ENCODE data around the gene NISCH. TPM values are rescaled to one million over a fixed set of nuclear protein-coding genes. Genes with fewer than 3 reads are reported as not detected.

NISCH gene
- total RNA-seq, 1 experiment from 2014 or later: 72.8 TPM

DNA sequence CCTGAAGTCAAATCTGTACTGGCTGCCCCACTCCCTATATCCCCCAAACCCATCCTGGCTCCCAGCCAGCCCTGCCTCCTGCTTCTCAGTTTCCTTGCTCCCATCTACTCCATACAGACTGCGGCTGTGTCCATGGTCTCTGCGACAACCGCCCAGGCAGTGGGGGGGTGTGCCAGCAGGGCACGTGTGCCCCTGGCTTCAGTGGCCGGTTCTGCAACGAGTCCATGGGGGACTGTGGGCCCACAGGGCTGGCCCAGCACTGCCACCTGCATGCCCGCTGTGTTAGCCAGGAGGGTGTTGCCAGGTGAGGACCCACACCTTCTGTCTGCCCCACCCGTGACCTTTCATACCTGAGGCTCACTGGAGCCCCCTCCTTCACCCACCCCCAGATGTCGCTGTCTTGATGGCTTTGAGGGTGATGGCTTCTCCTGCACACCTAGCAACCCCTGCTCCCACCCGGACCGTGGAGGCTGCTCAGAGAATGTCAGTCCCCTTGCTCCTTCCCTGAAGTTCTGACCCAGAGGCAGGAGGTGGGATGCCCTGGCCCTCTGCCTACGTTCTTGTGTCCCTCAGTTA lies 54.4 kb downstream of the NISCH start:
- no peaks in the 10 kb centered on the region for H3K36me3 ChIP-seq (ENCODE audit: control insufficient read depth in 1 of 2, insufficient read depth in 2 of 2, low read length in 2 of 2)
- no peaks in the 10 kb centered on the region for H4K20me1 ChIP-seq (ENCODE audit: insufficient read depth)
- peaks cover 3 to 9% of the 10 kb centered on the region in 2 experiments; a peak in 2 of 4 replicates for H3K4me1 ChIP-seq (ENCODE audit: control insufficient read depth in 1 of 2, insufficient read depth in 2 of 2, low read length in 2 of 2)
- no peak overlapping the region for H2AFZ ChIP-seq (ENCODE audit: low read depth, low read length, poor library complexity, severe bottlenecking)
- H3K9me2 ChIP-seq (ENCODE audit: insufficient read depth): no peaks in the 10 kb centered on the region
- intact Hi-C loops (cut with micrococcal nuclease): no loop called here
- no peak overlapping the region for H3K9ac ChIP-seq (ENCODE audit: low read length)
- TF ChIP-seq SP1 (IDR thresholded peaks at IDR 0.05; ENCODE audit: low read depth): no peak
- no peak for TF ChIP-seq POLR2AphosphoS5 (IDR thresholded peaks at IDR 0.05; ENCODE audit: low read depth, low read length)
- TF ChIP-seq ZNF274 (IDR thresholded peaks at IDR 0.05; ENCODE audit: low read depth, low read length): no peak
- TF ChIP-seq JUND (IDR thresholded peaks at IDR 0.05): no peak
- TF ChIP-seq ELF1 (IDR thresholded peaks at IDR 0.05; ENCODE audit: borderline replicate concordance, low read depth): no peak
- TF ChIP-seq CBX3 (IDR thresholded peaks at IDR 0.05; ENCODE audit: low read depth): no peak
- peak in 1 of 3 experiments; percentile 24; a peak in 1 of 6 replicates for TF ChIP-seq CTCF (IDR thresholded peaks at IDR 0.05 in 2 of 3, conservative IDR thresholded peaks at IDR 0.05 in 1 of 3; ENCODE audit: borderline replicate concordance in 1 of 3, insufficient read depth in 1 of 3, low read depth in 2 of 3, low read length in 2 of 3)
- no peak for TF ChIP-seq ZFX (IDR thresholded peaks at IDR 0.05)
- TF ChIP-seq RAD21 (IDR thresholded peaks at IDR 0.05; ENCODE audit: low read depth): no peak
- no peaks in the 10 kb centered on the region for H3K9me3 ChIP-seq (ENCODE audit: control insufficient read depth in 1 of 2, insufficient read depth in 1 of 2, low read depth in 1 of 2, low read length in 2 of 2)
- BruUV-seq (replicated peaks): no TSS peak
- H3K4me2 ChIP-seq (ENCODE audit: low read length): no peak overlapping the region
- no peaks in the 10 kb centered on the region for H3K27me3 ChIP-seq (ENCODE audit: insufficient read depth, low read length)
- ChIA-PET RAD21 (ENCODE audit: low non-redundant PET in 1 of 2, low total read pairs in 2 of 2, uncharacterized antibody in 2 of 2, unreplicated experiment in 2 of 2) (no interaction called here), POLR2A (no interaction called here), CTCF (no interaction called here)
- H3K4me3 ChIP-seq (replicated peaks in 1 of 2; ENCODE audit: low read depth in 1 of 2, low read length in 2 of 2): no peak overlapping the region
- no peaks in the 10 kb centered on the region for H3K79me2 ChIP-seq (ENCODE audit: insufficient read depth, low read length)
- DNase-seq (ENCODE audit: low read depth, low spot score): no peak
- ATAC-seq: peak; percentile 28; the same call in 1 of the 2 replicates
- H3K27ac ChIP-seq (ENCODE audit: low read depth, low read length): no peak overlapping the region

GRCh38 chr3:52511509-52511908 lies 56.1 kb downstream of the NISCH start:
- H3K79me2 ChIP-seq (ENCODE audit: insufficient read depth, low read length): no peaks in the 10 kb centered on the region
- H3K36me3 ChIP-seq (ENCODE audit: control insufficient read depth in 1 of 2, insufficient read depth in 2 of 2, low read length in 2 of 2): no peaks in the 10 kb centered on the region
- no peaks in the 10 kb centered on the region for H3K9me2 ChIP-seq (ENCODE audit: insufficient read depth)
- DNase-seq (ENCODE audit: low read depth, low spot score) (no peak), ATAC-seq (no peak)
- no peak overlapping the region for H2AFZ ChIP-seq (ENCODE audit: low read depth, low read length, poor library complexity, severe bottlenecking)
- H3K4me3 ChIP-seq (replicated peaks in 1 of 2; ENCODE audit: low read depth in 1 of 2, low read length in 2 of 2): no peak overlapping the region
- peaks cover 3 to 9% of the 10 kb centered on the region in 2 experiments; a peak in 2 of 4 replicates for H3K4me1 ChIP-seq (ENCODE audit: control insufficient read depth in 1 of 2, insufficient read depth in 2 of 2, low read length in 2 of 2)
- RAD21 ChIA-PET (ENCODE audit: low non-redundant PET in 1 of 2, low total read pairs in 2 of 2, uncharacterized antibody in 2 of 2, unreplicated experiment in 2 of 2): no interaction called here
- TF ChIP-seq EGR1 (IDR thresholded peaks at IDR 0.05; ENCODE audit: low read depth): no peak
- TF ChIP-seq CTCF (IDR thresholded peaks at IDR 0.05 in 2 of 3, conservative IDR thresholded peaks at IDR 0.05 in 1 of 3; ENCODE audit: borderline replicate concordance in 1 of 3, insufficient read depth in 1 of 3, low read depth in 2 of 3, low read length in 2 of 3): no peak
- TF ChIP-seq ZFX (IDR thresholded peaks at IDR 0.05): no peak
- TF ChIP-seq EZH2phosphoT487 (IDR thresholded peaks at IDR 0.05; ENCODE audit: borderline replicate concordance): no peak
- no peak for TF ChIP-seq EZH2 (IDR thresholded peaks at IDR 0.05)
- TF ChIP-seq ZNF274 (IDR thresholded peaks at IDR 0.05; ENCODE audit: low read depth, low read length): no peak
- no peak for TF ChIP-seq JUND (IDR thresholded peaks at IDR 0.05)
- TF ChIP-seq POLR2AphosphoS5 (IDR thresholded peaks at IDR 0.05; ENCODE audit: low read depth, low read length): no peak
- TF ChIP-seq YY1 (IDR thresholded peaks at IDR 0.05; ENCODE audit: extremely low read depth, insufficient replicate concordance, low read depth, low read length): no peak
- TF ChIP-seq, protein P1, sequence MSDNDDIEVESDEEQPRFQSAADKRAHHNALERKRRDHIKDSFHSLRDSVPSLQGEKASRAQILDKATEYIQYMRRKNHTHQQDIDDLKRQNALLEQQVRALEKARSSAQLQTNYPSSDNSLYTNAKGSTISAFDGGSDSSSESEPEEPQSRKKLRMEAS (IDR thresholded peaks at IDR 0.05): no peak
- TF ChIP-seq TCF7L2 (IDR thresholded peaks at IDR 0.05; ENCODE audit: borderline replicate concordance, extremely low read depth, insufficient read depth, insufficient read length): no peak
- CTCF ChIA-PET: no interaction called here
- no peak overlapping the region for H3K27ac ChIP-seq (ENCODE audit: low read depth, low read length)
- H3K4me2 ChIP-seq (ENCODE audit: low read length): no peak overlapping the region
- no peaks in the 10 kb centered on the region for H4K20me1 ChIP-seq (ENCODE audit: insufficient read depth)
- H3K9me3 ChIP-seq (ENCODE audit: control insufficient read depth in 1 of 2, insufficient read depth in 1 of 2, low read depth in 1 of 2, low read length in 2 of 2): no peaks in the 10 kb centered on the region
- H3K9ac ChIP-seq (ENCODE audit: low read length): no peak overlapping the region
- POLR2A ChIA-PET: no interaction called here
- no TSS peak for BruUV-seq (replicated peaks)
- H3K27me3 ChIP-seq (ENCODE audit: insufficient read depth, low read length): no peaks in the 10 kb centered on the region
- intact Hi-C loops (cut with micrococcal nuclease): no loop called here

Measured in HCT116 (cell line).